NCI-H2227 treated with DMSO at 0.1 percent for 48 hours (cell line): ENCODE data around the gene P2RY14.
A peak's percentile ranks its signal among the peaks of the same experiment; 100 is the strongest.

ENCODE experiments used
- DNase-seq: peaks from one replicate; lab custom pipeline; 2025; lab: John Stamatoyannopoulos, UW

The P2RY14 gene

DNA sequence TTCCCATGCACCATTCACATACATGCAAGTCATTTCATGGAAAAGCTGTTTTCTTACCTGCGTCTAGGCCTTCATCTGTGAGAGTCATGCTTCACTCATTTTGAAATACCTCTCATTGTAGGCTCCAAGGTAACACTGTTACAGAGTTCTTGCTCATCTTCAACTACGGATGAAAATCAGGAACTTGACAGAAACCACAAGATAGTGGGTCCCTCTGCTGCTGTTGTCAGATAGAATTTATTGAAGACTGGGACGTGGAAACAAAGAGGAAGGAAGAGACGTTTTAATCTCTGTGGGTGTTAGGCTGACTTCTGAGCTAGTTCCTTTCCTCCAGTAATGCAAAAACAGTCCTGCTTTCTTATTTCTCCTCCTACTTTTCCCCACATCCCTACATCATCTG lies at the start of gene P2RY14:
TSS of gene P2RY14 (minus strand) at position 313 of the 400 bp plus-strand sequence. CDS start 64,226 bp downstream, outside the sequence.
- no peak for DNase-seq

DNA sequence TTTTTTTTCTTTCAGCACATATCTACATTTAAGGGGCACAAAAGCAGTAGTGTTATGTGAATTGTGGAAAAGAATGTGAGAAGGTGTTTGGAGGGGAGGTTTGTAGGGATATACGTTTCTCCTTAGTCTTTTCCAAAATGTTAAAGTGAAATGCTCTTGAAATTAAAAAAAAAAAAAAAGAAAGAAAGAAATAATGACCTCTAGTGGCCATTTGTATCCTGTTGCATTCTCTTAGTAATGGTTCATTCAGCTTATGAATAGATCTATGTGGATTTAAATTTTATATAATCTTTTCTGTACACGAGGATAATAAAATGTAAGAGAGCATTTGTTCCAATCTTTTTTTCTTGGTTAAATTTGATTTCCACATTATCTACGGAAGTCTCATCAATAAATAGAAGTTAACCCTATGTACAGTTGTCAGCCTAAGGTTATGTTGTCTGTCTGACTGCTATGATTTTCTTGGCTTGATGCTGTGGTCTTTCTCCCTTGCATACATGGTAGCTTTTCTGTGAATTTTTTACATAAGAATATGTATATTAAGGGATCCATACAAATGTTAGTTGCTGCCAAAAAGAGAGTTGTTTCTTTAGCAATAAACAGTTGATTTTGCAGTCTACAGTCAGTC lies 49.3 kb upstream of the P2RY14 start:
- peak; percentile 1 for DNase-seq

DNA sequence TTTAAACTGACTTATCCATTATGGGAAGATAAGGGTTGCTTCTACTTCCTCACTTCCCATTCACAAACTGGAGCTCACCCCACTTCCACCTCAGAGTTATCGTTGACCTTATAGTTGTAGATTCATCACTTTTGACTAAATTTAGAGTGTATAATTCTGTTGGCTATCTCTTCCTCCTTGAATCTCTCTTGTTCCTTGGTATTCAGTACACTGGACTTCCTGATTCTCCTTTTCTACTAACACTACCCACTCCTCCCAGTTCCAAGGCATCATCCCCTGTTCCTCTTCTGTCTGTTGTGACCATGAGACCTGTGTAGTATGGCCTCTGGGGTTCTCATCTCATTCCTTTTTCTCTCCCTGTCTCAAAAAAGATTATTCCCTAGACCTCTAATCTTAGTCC lies 44.2 kb upstream of the P2RY14 start:
- DNase-seq = no peak

DNA sequence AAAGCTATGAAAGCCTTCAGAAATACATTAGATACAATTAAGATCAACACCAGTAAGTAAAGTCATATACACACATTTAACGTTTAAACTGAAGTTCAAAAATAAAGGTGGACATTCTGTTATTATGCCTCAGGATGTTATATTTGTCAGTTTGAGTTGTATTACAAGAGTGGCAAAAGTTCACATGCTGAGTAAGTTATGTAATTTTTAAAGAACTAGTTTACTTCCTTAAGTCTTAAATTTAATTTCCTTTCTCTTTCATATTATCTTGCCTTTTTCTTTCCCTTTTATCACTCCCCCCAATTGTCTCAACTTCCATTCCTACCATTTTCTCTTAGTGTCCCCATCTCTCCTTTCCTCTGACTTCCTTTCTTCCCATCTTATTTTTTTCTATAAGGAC lies 43.2 kb upstream of the P2RY14 start:
- DNase-seq = no peak

DNA sequence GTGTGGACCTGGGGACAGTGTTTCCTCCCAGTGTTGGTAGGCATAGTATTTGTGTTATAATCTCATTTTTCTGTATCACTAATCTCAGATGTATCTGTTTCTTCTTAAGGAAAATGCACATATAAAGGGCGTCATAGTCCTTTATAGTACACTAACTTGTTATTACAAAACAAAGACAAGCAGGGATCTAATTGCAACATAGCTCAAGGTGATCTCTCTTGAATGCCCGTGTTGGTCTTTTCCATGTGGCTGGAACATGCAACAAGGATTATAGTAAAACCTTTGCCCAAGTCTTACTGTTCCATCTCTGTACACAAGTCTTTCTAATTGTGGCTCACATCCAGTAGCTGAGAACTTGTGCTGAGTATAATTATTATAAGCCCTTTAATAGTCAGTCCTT lies 41.8 kb upstream of the P2RY14 start:
- DNase-seq = no peak

DNA sequence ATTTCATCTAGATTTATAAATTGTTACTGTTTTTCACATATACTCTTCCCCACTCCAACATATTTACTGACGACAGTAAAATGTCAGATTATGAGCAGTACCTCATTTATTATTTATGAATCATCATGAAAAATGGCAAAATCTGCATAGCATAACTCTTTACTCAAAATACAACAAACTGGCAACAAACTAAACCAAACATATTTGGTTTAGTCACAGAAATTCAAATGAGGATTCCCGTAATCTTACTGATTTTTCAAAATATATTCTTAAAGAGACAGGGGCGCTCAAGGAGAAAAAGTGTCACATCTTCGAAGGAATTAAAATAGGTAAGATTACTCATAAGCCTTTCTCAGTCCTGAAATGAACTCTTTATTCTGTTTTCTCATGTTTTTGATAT lies 41.3 kb upstream of the P2RY14 start:
- DNase-seq = no peak

DNA sequence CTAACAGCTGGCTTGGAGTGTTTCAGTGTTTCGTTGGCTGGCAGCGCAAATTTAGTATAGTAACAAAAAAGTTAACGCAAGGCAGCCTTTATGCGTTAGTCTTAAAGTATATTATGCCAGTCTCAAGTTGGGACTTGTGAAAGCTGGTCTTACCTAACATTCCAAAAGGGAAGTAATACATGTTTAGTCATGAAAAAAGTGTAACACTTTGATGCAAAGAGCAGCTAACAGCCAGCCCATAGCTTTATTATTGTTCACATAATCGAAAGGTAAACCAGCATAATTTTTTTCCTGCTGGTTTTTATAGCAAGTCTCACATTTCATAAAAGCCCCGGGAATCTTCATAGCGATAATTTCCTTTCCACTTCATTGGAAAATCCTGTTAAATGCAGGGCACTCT lies 40.6 kb upstream of the P2RY14 start:
- DNase-seq = no peak

DNA sequence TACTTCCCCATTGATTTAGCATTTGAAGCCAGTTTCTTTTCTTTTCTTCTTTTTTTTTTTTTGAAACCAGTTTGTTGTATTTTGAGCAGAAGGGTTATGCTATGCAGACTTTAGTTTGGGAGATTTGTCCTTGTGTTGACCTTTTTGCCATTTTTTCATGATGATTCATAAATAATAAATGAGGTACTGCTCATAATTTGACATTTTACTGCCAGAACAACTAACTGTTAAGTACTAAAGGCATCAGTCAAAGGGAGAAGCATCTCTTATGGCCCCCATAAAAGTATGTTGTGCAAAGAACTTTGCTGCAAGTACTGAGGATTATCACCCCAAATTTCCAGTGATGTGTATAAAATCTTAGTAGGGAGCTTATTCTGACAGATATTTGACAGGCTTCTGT lies 40.0 kb upstream of the P2RY14 start:
- no peak for DNase-seq

DNA sequence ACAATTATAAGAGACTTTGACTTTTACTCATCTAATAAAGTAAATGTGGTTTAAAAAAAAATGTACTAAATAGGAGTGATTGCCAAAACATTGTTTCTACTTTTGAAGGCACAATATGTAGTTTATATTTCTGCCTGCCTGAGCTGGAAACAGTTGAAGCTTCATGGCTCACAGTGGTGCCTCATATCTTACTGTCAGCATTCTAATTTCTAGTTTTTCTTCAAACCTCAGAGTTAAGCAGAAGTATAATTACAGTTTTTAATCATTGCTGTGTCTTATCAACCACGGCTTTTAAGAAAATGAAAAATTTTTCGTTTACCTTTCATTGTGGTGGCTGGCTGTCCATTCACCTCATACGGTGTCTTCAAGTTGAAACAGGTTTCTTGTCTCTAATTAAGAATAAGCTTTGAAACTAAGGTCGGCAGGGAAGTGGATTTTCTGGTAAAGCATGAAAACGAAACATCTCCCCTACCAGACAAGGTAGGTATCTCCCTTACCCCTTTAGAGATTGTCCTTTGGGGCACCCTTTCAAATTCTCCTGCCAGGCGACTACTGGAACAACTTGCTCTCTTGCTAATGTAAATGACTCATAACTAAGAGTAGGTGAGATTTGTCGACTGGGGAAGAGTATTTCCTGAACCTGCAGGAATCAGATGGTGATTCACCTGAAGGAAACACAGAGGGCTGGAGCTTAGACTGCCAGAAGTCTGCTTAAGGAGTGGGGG lies 38.1 kb upstream of the P2RY14 start, which contains the start of gene GPR87:
TSS of gene GPR87 (minus strand) at position 554 of the 725 bp plus-strand sequence. CDS start 16,720 bp downstream, outside the sequence.
- DNase-seq = no peak

DNA sequence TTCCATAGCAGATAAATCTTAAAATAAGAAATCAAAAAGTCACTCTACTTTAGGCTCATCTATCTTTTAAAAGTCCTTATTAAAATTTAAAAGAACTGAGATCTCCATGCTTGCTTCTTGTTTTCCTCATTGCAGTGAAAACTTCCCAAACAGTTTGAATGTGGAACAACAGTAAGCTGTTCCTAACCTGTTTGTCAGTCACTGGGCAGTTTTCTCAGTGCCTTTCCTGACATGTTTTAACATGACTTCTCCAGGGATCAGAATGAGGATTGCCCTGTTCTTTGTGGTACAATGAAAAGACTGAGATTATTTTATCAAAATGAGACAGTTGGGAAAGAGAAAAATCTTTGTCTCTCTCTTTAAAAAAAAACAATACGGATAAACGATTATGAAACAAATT lies 37.5 kb upstream of the P2RY14 start:
- DNase-seq = no peak

DNA sequence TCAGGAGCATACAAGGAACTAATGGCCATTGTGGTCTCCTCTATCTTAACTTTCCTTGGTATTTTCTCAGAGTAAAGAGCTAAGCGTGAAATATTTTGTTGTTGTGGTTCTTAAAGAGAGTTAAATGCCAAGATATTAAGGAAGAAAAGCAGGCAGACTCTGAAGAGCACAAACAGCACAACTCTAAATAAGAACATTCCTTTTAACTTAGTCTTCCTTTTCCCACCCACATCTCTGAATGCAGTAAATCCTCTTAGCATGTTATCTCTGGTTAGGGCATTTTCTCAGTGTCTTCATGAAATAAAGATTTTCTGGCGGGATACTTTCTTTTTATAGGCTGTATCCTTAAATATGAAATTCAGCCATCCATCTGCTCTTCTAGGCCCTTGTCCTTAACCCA lies 36.8 kb upstream of the P2RY14 start:
- DNase-seq = no peak

DNA sequence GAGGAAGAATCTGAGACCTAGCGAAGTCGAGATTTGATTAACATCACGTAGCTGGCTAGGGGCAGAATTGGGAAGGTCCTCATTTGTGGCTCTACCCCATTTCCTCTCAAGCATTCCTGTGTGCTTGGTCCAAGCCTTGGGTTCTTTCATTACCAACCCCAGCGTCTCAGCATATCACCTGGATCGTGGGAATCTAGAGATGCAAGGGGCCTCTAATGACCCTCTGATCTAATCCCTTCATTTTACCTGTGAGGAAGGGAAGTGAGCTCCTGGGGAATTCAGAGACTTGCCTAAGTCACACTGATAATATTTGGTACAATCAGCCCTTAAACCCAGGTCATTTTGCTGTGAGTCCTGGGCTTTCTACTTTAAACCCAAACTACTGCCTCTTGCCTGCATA lies 36.3 kb upstream of the P2RY14 start:
- no peak for DNase-seq

DNA sequence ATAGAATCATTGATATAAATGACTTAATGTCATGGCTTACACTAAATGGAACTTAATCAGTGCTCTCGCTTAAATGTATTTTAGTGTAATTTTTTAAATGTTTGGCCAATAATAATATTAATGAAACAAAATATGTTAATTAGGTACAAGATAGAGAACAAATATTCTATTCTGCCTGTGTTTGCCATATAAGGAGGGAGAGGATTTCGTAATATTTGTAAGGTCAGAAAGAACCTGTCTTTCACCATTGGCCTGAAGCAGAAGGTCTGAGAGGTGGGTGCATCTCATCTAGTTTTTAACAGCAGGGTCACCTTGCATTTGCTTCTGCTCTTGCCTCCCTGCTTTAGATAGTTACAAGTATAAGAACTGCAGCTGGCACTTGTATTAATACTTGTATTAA lies 35.8 kb upstream of the P2RY14 start:
- DNase-seq = no peak

DNA sequence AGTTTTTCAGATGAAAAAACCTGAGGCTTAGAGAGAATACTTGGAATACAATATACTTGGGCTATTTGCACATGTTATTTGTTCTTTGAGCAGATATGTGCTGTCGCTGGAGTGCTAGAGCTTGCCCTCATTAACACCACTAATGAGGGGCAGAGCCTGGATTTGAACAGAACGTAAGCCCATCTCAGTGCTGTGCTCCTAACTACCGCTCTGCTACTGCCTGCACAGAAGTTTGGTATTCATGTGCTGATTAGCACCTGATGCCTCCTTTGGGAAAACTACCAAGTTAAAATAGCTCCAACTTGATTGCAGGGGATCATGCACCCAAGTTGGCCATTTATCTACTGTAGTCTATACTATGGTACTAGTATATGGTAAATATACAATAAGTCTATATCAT lies 34.6 kb upstream of the P2RY14 start:
- no peak for DNase-seq

DNA sequence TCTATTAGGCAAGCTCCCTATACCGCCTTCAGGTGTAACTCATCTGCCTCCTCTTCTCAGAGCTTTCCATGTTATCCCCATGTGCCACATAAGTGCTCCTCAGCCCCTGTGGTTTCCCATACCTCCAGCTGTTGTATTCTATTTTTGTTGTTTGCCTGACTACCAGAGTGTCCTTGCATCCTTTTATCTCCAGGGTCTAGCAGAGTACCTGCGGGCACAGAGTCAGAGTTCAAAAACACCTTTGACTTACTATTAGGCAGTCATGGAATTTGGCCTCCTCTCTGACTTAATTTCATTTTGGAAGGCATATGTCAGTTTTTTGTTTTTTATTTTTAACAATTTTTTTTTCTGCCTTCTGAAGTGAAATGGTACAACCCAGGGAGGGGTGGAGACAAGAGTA lies 31.2 kb upstream of the P2RY14 start:
- DNase-seq = no peak

DNA sequence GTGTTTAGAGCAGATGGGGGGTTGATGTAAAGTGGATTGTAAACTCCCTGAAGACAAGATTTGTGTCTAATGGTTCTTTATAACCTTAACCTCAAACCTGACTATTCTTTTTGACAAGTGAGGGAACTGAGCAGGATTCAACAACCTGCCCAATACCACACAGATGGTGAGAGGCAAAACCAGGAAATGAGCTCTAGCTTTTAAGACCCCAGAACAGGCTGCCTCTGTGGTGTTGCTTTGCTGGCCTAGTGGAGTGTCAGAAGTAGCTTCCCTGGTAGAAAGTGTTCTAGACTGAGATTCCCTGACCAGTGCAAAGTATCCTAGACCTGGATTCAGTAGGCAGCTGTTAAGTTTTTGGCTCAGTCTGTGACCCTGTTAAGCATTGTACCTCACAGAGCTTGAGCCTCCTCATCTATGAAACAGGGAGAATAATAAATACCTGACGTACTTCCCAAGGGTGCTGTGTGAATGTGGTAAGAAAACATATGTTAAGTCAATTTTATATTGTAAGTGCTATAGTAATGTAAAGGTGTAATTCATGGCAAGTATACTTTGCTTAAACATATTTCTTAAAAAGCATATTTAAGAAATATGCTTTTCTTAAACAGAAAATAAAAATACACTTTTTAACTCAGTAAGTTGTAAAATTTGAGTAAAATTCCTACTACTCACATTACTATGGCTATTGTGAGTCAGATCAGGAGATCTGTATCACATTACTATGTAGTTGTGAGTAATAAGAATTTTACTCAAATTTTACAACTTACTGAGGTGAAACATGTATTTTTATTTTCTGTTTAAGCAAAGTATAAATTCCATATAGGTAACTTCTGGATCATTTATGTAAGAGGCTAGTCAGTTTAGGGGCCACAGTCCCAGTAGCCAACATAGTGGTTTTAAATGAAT lies 29.5 kb upstream of the P2RY14 start:
- DNase-seq = no peak

DNA sequence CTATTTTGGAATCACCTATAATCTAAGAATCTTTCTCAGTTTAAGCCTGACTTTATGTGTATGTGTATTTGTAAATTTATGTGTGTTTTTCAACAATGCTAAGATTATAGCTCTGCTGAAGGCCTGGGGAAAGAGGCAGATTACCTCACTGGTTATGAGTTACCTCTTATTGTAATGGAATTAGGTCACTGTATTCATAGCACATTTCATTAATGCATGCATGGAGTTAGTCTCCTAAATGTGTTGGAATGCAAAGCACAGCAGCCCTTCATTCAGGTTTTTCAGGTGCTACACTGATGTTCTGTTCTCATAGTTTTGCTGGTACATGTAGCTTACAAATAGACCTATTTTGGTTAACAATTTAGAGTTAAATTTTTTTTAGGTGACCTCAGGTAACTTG lies 28.8 kb upstream of the P2RY14 start:
- DNase-seq = no peak

DNA sequence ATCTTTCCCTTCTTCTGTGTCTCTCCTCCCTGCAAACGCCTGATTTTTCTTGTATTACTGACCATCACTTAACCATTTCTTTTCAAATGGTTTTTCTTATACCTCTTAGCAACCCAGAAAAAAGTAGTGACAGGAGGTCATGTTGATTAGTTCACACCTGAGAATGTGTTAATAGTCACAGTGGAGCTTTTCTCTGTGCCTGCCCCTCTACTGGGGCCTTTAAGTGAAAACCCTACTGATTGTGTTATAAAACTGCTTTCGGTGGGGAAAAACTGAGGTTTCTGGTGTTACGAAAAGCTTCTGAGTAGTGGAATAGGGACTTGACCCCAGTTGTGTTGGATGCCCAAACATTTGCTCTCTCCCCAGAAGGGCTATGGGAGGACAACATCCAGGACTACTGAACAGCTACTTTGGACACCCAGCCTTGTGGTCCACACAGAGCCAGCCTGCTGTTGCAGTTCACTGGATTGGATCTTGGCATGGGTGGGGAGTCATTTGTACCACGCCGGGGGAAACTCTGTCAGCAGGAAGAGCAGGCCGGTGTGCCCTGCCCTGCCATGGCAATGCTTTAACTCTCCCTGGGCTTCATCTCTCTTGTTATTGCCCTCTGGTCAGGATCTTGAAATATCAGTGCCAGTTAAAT lies 27.9 kb upstream of the P2RY14 start:
- no peak for DNase-seq

DNA sequence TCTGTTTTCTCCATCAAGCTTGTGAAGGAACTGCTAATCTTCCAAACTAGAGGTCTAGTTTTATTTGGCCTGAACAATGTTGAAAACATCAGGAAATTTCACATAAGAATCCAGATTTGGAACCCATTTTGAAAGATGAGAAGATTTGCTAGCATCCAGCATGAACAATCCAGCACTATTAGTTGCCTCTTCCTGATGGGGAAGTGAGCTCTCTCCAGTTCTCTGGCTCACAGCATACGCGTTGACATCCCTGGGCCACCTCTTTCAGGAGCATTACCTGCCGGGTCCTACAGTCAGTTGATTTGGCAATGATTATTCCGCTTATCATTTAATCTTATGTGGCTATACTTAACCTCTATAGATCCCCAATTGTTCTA lies 27.4 kb upstream of the P2RY14 start:
- no peak for DNase-seq

DNA sequence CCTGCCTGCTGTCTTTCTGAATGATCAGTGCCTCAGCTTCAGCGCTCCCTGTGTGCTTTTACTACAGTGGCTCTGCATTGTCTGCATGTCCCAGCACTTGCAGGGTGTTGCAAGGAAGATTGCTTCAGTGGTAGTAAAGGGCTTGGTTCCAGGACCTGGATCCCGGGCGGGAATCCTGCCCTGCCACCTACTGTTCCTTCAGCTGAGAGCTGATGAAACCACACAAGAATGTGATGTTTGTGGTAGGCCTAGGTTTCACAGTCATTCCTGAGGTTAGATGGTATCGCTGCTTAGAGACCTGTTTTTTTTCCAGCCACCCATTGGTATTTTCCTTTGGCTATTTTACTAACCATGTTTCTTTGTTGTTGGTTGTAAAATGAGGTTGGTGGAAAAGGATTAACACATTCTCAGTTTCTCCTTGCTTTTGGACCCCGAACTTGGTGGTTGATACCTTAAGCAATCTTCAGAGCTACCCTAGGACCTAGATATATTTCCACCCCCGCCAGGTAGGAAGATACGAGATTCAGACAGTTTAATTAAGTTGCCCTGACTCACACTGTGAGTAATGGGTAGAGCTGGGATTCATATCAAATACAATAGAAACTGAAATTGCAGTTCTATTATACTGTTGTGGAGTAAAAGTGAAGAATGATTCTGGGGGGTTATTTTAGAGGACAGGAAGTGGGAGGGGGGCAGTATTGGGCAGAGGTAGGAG lies 26.9 kb upstream of the P2RY14 start:
- DNase-seq = no peak

DNA sequence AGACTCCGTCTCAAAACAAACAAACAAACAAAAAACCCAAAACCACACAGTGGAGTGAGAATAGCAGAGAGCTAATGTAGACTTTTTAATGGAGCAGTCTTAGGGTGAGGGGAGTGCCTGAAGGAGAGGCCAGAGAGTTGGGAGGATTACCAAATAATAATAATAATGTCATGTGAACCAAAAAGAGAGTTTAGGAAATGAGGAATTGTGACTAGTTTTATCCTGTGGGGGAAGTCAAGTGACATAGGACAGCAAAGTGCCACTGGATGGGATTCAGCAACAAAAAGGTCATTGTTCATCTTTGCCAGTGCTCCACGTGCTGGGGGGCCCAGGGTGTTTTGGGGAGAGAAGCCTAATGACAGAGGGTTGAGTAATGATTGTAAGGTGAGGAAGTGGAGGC lies 25.4 kb upstream of the P2RY14 start:
- DNase-seq = no peak

DNA sequence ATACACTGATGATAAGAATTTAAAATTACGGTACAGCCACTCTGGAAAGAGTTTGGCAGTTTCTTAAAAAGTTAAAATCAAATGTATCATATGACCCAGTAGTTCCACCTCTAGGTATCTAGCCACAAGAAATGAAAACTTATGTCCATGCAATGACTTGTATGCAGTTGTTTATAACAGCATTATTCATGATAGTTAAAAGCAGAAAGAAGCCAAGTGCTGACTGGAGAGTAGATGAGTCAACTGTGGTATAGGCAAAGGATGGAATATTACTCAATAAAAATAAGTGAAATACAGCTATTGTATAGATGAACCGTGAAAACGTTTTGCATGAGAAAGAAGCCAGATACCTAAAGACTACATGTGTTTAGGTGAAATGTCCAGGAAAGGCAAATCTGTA lies 23.4 kb upstream of the P2RY14 start:
- DNase-seq = no peak
